Measurements from ENCODE around the gene MAEL.

MAEL gene

GRCh38 chr1:166977951-166978350, 11.1 kb upstream of the MAEL start:
- no peak for TF ChIP-seq CTCF (conservative IDR thresholded peaks at IDR 0.05; ENCODE audit: control insufficient read depth, insufficient read depth, low read depth, low read length)
- no peak overlapping the region for H3K4me3 ChIP-seq (ENCODE audit: control insufficient read depth, low read depth, low read length)
- DNase-seq (ENCODE audit: low read depth), result no peak

- no peak overlapping the region for H3K4me3 ChIP-seq (ENCODE audit: control insufficient read depth, low read depth, low read length)
- TF ChIP-seq CTCF (conservative IDR thresholded peaks at IDR 0.05; ENCODE audit: control insufficient read depth, insufficient read depth, low read depth, low read length), result no peak
Measured at GRCh38 chr1:166978821-166979220, 10.3 kb upstream of the MAEL start.

GRCh38 chr1:166980383-166980782, 8.7 kb upstream of the MAEL start:
- H3K4me3 ChIP-seq (ENCODE audit: control insufficient read depth, low read depth, low read length), result no peak overlapping the region
- DNase-seq (ENCODE audit: low read depth), result no peak
- no peak for TF ChIP-seq CTCF (conservative IDR thresholded peaks at IDR 0.05; ENCODE audit: control insufficient read depth, insufficient read depth, low read depth, low read length)

More at GRCh38 chr1:166978821-166979220, 10.3 kb upstream of the MAEL start:
- DNase-seq (ENCODE audit: low read depth), result no peak

GRCh38 chr1:166980818-166981217, 8.3 kb upstream of the MAEL start:
- DNase-seq (ENCODE audit: low read depth), result no peak
- no peak for TF ChIP-seq CTCF (conservative IDR thresholded peaks at IDR 0.05; ENCODE audit: control insufficient read depth, insufficient read depth, low read depth, low read length)
- no peak overlapping the region for H3K4me3 ChIP-seq (ENCODE audit: control insufficient read depth, low read depth, low read length)

- H3K4me3 ChIP-seq (ENCODE audit: control insufficient read depth, low read depth, low read length), result no peak overlapping the region
- no peak for TF ChIP-seq CTCF (conservative IDR thresholded peaks at IDR 0.05; ENCODE audit: control insufficient read depth, insufficient read depth, low read depth, low read length)
Measured at GRCh38 chr1:166981589-166981988, 7.5 kb upstream of the MAEL start.

GRCh38 chr1:166999075-166999474, 10.0 kb downstream of the MAEL start:
- TF ChIP-seq CTCF (conservative IDR thresholded peaks at IDR 0.05; ENCODE audit: control insufficient read depth, insufficient read depth, low read depth, low read length), result no peak

More at GRCh38 chr1:166981589-166981988, 7.5 kb upstream of the MAEL start:
- DNase-seq (ENCODE audit: low read depth), result no peak

GRCh38 chr1:166999500-167000055, 10.5 kb downstream of the MAEL start:
- H3K4me3 ChIP-seq (ENCODE audit: control insufficient read depth, low read depth, low read length), result no peak overlapping the region
- no peak for DNase-seq (ENCODE audit: low read depth)
- no peak for TF ChIP-seq CTCF (conservative IDR thresholded peaks at IDR 0.05; ENCODE audit: control insufficient read depth, insufficient read depth, low read depth, low read length)

More at GRCh38 chr1:166999075-166999474, 10.0 kb downstream of the MAEL start:
- no peak for DNase-seq (ENCODE audit: low read depth)
- no peak overlapping the region for H3K4me3 ChIP-seq (ENCODE audit: control insufficient read depth, low read depth, low read length)

Measured in fibroblast of mammary gland (primary cell).